IPS-18a (cell line): ENCODE results near the gene RNF141.

Experiments
- H3K27ac ChIP-seq: one replicate; pipeline ENCODE4 v1.5.1; 2013; ENCODE audit warnings: low read length
- H3K27me3 ChIP-seq: one replicate; pipeline ENCODE4 v1.6.1; 2013; ENCODE audit warnings: mild to moderate bottlenecking, low read length; ENCODE audit not compliant: control insufficient read depth, insufficient read depth
- H3K36me3 ChIP-seq: one replicate; pipeline ENCODE4 v1.6.1; 2013; ENCODE audit warnings: low read depth, low read length; ENCODE audit not compliant: control insufficient read depth
- H3K4me1 ChIP-seq: one replicate; pipeline ENCODE4 v1.6.1; 2013; ENCODE audit warnings: low read depth, low read length; ENCODE audit not compliant: control insufficient read depth
- H3K4me3 ChIP-seq: one replicate; pipeline ENCODE4 v1.5.1; 2013; ENCODE audit warnings: low read length
- H3K9ac ChIP-seq: one replicate; pipeline ENCODE4 v1.6.1; 2013; ENCODE audit warnings: mild to moderate bottlenecking, low read length, moderate library complexity
- H3K9me3 ChIP-seq: one replicate; pipeline ENCODE4 v1.6.1; 2013; ENCODE audit warnings: low read depth, low read length; ENCODE audit not compliant: control insufficient read depth

Gene RNF141

DNA sequence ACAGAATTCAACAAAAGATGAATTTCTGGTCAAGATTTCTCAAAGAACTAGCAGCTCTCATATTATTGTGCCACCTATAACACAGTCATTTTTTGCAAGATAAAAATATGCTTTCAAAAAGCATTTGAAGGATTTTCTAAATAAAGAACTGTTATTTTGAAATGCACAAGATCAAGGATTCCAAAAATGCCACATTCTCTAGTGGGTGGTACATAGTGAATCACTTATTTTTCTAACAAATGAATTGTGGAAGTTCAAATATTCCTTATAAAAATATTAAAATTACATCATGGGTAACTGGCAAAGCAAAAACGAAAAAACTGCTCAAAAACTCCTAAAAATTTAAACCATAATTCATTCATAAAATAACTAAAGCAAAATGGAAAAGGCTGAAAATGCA, 2.1 kb downstream of the RNF141 start:
- H3K9me3 ChIP-seq: no peaks in the 10 kb centered on the region
- H3K27ac ChIP-seq: no peak overlapping the region
- H3K9ac ChIP-seq: no peak overlapping the region
- no peak overlapping the region for H3K4me3 ChIP-seq
- H3K36me3 ChIP-seq: peaks cover 2% of the 10 kb centered on the region
- H3K27me3 ChIP-seq: peaks cover 9% of the 10 kb centered on the region
- H3K4me1 ChIP-seq: peaks cover 10% of the 10 kb centered on the region

DNA sequence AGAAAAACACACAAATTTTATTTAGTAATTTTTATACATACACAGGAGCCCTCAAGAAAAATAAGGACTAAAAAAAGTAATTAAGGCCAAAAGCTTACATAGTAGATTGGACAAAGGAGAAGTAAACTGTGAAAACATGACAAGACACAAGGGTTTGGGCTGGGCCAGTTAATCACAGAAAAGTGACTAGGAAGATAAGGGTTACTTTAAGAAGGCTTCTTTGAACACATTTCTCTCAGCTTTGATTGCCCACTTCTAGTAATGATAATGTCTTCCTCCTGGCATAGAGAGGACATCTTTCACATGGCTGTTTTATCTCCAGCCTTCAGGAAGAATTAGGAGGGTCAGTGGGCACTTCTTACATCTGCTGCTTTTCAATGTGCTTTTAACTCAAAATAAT, 3.4 kb downstream of the RNF141 start:
- no peak overlapping the region for H3K4me3 ChIP-seq
- H3K27ac ChIP-seq: no peak overlapping the region
- no peaks in the 10 kb centered on the region for H3K9me3 ChIP-seq
- no peak overlapping the region for H3K9ac ChIP-seq
- H3K27me3 ChIP-seq: peaks cover 9% of the 10 kb centered on the region
- H3K36me3 ChIP-seq: peaks cover 4% of the 10 kb centered on the region
- peaks cover 10% of the 10 kb centered on the region for H3K4me1 ChIP-seq

DNA sequence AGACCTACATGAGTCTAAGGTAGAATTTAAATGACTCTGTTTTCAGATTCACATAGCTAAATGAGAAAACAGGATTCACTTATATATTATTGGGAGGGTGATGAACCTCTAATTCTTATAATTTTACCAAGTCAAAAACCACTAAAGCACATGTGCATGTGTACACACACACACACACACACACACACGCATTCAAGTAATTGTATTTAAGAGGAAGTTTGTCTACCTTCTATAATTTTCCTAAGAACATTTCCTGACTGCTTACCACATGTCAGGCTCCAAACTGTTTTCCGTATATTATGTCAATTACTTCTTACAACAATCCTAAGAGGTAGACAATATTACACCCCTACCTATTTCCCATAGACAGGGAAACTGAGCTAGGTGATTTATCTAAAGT, 6.7 kb downstream of the RNF141 start:
- no peaks in the 10 kb centered on the region for H3K9me3 ChIP-seq
- H3K36me3 ChIP-seq: peaks cover 13% of the 10 kb centered on the region
- H3K4me1 ChIP-seq: no peaks in the 10 kb centered on the region
- H3K4me3 ChIP-seq: no peak overlapping the region
- no peaks in the 10 kb centered on the region for H3K27me3 ChIP-seq
- no peak overlapping the region for H3K27ac ChIP-seq
- no peak overlapping the region for H3K9ac ChIP-seq

DNA sequence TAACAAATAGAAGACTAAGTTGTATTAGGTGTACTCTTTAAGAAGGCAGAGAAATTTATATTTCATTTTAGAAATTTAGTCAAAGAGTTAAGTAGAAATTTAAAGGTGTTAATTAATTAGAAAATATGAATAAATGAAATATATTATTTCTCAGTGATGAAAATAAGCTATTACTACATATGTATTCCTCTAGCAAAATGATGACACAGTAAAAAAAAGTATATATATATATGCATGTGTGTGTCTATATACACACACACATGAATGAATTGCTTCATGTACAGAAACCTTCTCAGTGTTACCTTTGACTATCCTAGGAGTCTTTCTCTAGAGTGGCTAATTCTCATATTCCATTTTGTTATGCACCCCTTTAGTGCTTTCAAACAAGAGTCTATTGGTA, 7.7 kb downstream of the RNF141 start:
- Histone ChIP-seq H3K9ac (no peak overlapping the region), H3K9me3 (no peaks in the 10 kb centered on the region), H3K27ac (no peak overlapping the region), H3K4me1 (no peaks in the 10 kb centered on the region), H3K27me3 (no peaks in the 10 kb centered on the region), H3K36me3 (peaks cover 17% of the 10 kb centered on the region), H3K4me3 (no peak overlapping the region)

DNA sequence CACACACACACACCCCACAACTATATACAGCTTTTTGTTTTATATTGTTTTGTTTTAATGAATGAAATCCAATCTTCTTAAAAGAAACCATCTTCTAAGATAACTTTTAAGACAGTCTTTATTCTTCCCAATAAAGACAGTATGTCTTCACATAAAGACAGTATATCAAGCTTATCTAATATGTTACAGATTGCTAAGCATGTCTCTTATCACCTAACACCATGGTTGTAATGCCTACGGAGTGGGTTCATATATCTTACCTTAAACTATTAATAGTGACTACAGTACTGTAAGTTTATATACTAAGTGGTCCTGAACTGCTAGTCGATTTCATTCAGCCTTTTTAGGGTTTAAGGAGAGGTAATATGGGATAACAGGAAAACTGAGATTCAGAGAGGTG, 8.5 kb downstream of the RNF141 start:
- H3K9me3 ChIP-seq: no peaks in the 10 kb centered on the region
- H3K4me1 ChIP-seq: no peaks in the 10 kb centered on the region
- peaks cover 17% of the 10 kb centered on the region for H3K36me3 ChIP-seq

DNA sequence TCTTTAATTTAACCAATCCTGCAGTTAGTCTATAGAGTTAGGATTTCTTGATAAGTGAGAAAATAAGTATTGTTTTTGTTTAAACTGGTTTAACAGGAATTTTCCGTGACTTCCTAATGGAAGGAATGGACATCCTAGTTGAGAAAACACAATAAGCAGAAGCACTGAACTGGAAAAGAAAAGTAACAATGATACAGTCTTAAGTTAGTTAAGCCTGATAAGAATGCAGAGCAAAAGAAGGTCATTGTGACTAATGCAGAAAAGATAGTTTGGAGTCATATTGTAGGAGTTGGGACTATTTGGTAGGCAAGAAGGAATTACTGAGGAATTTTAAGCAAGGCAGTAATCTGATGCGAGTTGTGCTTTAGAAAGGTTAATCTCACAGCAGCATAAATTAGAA, 11.7 kb downstream of the RNF141 start:
- Histone ChIP-seq H3K27ac (no peak overlapping the region), H3K4me1 (no peaks in the 10 kb centered on the region), H3K9me3 (no peaks in the 10 kb centered on the region), H3K9ac (no peak overlapping the region), H3K27me3 (no peaks in the 10 kb centered on the region), H3K36me3 (peaks cover 27% of the 10 kb centered on the region), H3K4me3 (no peak overlapping the region)

More for the DNA sequence above, 8.5 kb downstream of the RNF141 start:
- H3K27ac ChIP-seq: no peak overlapping the region
- H3K9ac ChIP-seq: no peak overlapping the region
- no peaks in the 10 kb centered on the region for H3K27me3 ChIP-seq
- no peak overlapping the region for H3K4me3 ChIP-seq

DNA sequence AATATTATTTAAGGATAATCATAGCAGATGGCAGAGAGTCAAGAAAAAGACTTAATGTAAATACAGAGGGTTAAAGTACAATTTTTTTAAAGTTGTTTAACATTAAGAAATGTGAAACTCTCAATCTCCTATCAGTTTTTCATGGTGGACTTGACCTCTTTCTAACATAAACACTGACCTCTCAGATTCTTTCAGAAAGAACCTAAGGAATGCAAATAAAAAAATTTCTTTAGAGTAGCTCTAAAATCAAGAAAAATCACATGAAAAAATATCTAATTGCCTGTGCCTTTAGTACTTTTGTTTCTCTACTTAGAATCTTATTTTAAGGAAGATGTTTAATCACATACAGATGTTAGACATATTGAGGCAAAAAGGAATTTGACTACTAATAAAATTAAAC, 12.9 kb downstream of the RNF141 start:
- Histone ChIP-seq H3K27ac (no peak overlapping the region), H3K9ac (no peak overlapping the region), H3K9me3 (no peaks in the 10 kb centered on the region), H3K4me3 (no peak overlapping the region), H3K27me3 (no peaks in the 10 kb centered on the region), H3K4me1 (no peaks in the 10 kb centered on the region), H3K36me3 (peaks cover 26% of the 10 kb centered on the region)

DNA sequence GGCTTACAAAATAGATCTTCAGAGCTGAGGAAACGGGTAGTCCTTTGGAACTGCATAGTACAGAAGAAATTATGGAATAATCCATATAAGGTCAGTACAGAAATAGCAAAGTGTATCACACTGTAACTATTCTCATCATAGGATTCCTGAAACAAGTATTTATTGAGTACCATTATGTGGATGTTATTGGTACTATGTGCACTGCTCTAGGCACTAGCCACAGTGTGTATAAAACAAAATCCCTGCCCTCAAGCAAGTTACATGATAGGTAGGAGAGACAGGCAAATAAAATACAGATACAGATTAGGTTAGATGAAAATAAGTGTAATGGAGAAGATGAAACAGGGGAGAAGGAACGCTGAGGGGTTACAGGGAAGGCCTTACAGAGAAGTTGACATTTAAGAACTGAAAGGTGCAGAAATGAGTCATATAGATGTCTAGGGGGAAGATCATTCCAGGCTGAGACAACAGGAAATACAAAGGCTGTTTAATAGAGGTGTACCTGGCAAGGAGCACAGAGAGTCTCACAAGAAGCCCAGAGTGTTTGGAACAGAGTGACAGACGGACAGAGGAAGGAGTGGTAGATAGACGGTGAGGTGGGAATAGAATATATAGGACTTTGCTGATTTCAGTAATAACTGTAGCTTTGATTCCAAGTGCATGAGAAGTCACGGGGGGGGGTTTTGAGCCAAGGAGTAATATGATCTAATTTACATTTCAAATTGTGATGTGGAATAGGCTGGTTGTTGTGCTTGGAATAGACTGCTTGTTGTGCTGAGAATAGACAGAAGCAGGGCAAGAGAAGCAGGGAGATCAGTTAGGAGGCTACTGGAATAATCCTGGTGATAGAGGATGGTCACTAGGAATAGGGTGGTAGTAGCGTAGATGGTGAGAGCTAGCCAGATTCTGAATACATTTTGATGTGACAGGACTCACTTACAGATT, 13.7 kb downstream of the RNF141 start:
- Histone ChIP-seq H3K4me3 (no peak overlapping the region), H3K27ac (no peak overlapping the region), H3K36me3 (peaks cover 29% of the 10 kb centered on the region), H3K9ac (no peak overlapping the region), H3K9me3 (no peaks in the 10 kb centered on the region), H3K4me1 (no peaks in the 10 kb centered on the region), H3K27me3 (no peaks in the 10 kb centered on the region)

DNA sequence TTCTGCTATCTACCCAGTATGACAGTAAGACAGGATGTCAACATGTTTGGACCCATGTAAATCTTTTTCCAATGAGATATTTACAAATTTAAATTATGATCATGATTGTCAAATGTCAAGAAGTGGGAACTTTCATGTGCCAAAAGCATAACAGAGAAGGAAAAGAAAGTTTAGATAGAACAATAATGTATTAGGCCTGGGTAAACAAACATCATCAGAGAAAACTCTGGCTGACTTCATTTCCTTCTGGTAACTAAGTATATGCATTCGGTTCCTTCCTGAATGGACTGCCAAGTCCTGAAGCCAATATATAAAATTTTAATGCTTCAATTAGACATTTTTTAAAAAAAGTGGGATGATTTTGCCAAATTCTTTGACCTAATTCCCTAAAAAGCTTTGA, 16.5 kb downstream of the RNF141 start:
- Histone ChIP-seq H3K27ac (no peak overlapping the region), H3K9ac (no peak overlapping the region), H3K9me3 (no peaks in the 10 kb centered on the region), H3K36me3 (peaks cover 38% of the 10 kb centered on the region), H3K27me3 (no peaks in the 10 kb centered on the region), H3K4me3 (no peak overlapping the region), H3K4me1 (no peaks in the 10 kb centered on the region)

DNA sequence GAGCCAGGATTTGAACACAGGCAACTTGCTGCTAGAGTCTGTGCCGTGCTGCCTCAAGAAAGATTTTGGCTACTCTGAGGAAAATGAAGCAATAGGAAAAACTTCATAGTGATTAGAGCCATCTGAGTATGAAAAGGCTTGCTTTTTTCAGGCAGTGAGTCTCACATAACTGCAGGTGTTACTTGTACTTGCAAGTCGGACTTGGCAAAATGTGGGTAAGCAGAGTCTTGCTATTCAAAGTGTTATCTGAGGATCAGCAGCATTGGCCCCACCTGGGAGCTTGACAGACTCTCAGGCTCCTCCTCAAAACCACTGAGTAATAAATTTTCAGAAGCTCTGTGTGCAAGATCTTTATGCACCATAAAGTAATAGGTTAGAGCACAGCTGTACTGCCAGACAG, 18.1 kb downstream of the RNF141 start:
- H3K27me3 ChIP-seq: no peaks in the 10 kb centered on the region
- H3K9me3 ChIP-seq: no peaks in the 10 kb centered on the region
- H3K9ac ChIP-seq: no peak overlapping the region
- peaks cover 34% of the 10 kb centered on the region for H3K36me3 ChIP-seq
- no peak overlapping the region for H3K4me3 ChIP-seq
- H3K27ac ChIP-seq: no peak overlapping the region
- H3K4me1 ChIP-seq: no peaks in the 10 kb centered on the region

DNA sequence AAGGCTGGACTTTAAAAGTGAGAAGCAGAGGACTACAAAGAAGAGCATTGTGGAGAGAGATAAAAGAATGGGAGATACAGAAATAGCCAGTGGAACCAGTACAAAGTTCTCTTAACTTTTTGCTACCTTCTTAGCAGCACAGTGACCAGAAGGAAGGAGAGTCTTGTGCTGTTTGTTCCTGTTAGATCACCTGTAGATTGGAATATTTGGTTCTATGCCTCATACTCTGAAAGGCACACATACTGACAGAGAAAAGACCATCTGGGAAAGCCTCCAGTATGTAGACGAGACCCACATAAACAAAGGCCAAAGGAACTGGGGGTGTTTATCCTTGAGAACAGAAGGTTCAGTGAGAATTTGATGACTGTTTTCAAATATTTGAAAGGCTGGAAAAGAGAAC, 18.7 kb downstream of the RNF141 start:
- H3K27ac ChIP-seq: no peak overlapping the region
- H3K9ac ChIP-seq: no peak overlapping the region
- H3K4me3 ChIP-seq: no peak overlapping the region
- H3K27me3 ChIP-seq: no peaks in the 10 kb centered on the region
- H3K4me1 ChIP-seq: no peaks in the 10 kb centered on the region
- H3K36me3 ChIP-seq: peaks cover 34% of the 10 kb centered on the region
- no peaks in the 10 kb centered on the region for H3K9me3 ChIP-seq

DNA sequence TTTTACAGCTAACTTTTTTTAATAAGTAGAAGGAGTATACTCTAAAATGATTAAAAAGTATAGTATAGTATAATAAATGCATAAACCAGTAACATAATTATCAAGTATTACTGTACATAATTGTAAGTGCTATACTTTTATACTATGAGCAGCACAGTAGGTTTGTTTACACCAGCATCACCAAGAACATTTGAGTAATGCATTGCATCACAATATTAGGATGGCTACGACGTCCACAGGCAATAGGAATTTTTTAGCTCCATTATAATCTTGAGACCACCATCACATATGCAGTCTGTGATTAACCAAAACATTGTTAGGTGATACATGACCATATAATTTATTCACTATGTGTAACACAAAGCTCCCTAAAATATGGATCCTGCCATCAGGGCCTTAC, 20.4 kb downstream of the RNF141 start:
- Histone ChIP-seq H3K27ac (no peak overlapping the region), H3K27me3 (no peaks in the 10 kb centered on the region), H3K4me3 (no peak overlapping the region), H3K9me3 (no peaks in the 10 kb centered on the region), H3K4me1 (no peaks in the 10 kb centered on the region), H3K9ac (no peak overlapping the region), H3K36me3 (peaks cover 28% of the 10 kb centered on the region)
